Vagina (tissue), 2 donors: ENCODE results near the gene SIGLEC10.

Experiments used
- CTCF ChIP-seq, 3 experiments: fragments of 450-650 bp in 2 of 3; fragments of 200-600 bp in 1 of 3; sonication (generic) in 1 of 3; IDR thresholded peaks; one replicate each; pipeline ENCODE4 v1.5.1; 2017 to 2019; ENCODE audit warnings: antibody characterized with exemption in 3 of 3, mild to moderate bottlenecking in 2 of 3, moderate library complexity in 2 of 3
- POLR2A ChIP-seq, 2 donors: fragments of 450-650 bp; IDR thresholded peaks; one replicate each; pipeline ENCODE4 v1.6.1; 2017; ENCODE audit warnings: antibody characterized with exemption in 2 of 2, mild to moderate bottlenecking in 2 of 2, moderate library complexity in 2 of 2
- POLR2AphosphoS5 ChIP-seq, 2 donors: sonication (generic); formaldehyde crosslinking; IDR thresholded peaks; one replicate each; pipeline ENCODE4 v1.9.0; 2017; ENCODE audit warnings: antibody characterized with exemption in 2 of 2, mild to moderate bottlenecking in 2 of 2, low read depth in 1 of 2; ENCODE audit not compliant: insufficient read depth in 1 of 2

GRCh38 chr19:51417107-51417809, at the start of gene SIGLEC10:
- TF ChIP-seq CTCF (IDR thresholded peaks at IDR 0.05) (no peak), POLR2A (IDR thresholded peaks at IDR 0.05) (no peak), POLR2AphosphoS5 (IDR thresholded peaks at IDR 0.05; ENCODE audit: insufficient read depth in 1 of 2, low read depth in 1 of 2) (no peak)
